Glutamatergic neuron (in vitro differentiated cells): ENCODE results near the gene OLFM2. TPM values are rescaled to one million over a fixed set of nuclear protein-coding genes. Genes with fewer than 3 reads are reported as not detected.

Source experiments
- DNase-seq: peaks from one replicate; pipeline ENCODE4 v3.0.0; 2022
- H3K27ac Mint-ChIP-seq: one replicate; pipeline ENCODE4 v1.8.0; 2020; ENCODE audit warnings: mild to moderate bottlenecking, mixed read lengths, inconsistent platforms; ENCODE audit not compliant: unreplicated experiment
- H3K27me3 Mint-ChIP-seq: one replicate; pipeline ENCODE4 v1.8.0; 2020; ENCODE audit warnings: mild to moderate bottlenecking, moderate library complexity, mixed read lengths, inconsistent platforms; ENCODE audit not compliant: unreplicated experiment
- H3K36me3 Mint-ChIP-seq: one replicate; pipeline ENCODE4 v1.8.0; 2020; ENCODE audit warnings: mild to moderate bottlenecking, mixed read lengths, inconsistent platforms; ENCODE audit not compliant: unreplicated experiment
- H3K4me1 Mint-ChIP-seq: one replicate; pipeline ENCODE4 v1.8.0; 2020; ENCODE audit warnings: mild to moderate bottlenecking, low read depth, mixed read lengths, inconsistent platforms; ENCODE audit not compliant: unreplicated experiment
- H3K4me3 Mint-ChIP-seq: one replicate; pipeline ENCODE4 v1.8.0; 2020; ENCODE audit warnings: mild to moderate bottlenecking, mixed read lengths, inconsistent platforms; ENCODE audit not compliant: unreplicated experiment
- H3K9me3 Mint-ChIP-seq: one replicate; pipeline ENCODE4 v1.8.0; 2020; ENCODE audit warnings: mild to moderate bottlenecking, moderate library complexity, mixed read lengths, inconsistent platforms; ENCODE audit not compliant: unreplicated experiment
- total RNA-seq: library from RNA; stranded (reverse); fragmentation: NEBNext Ultra II Directional; extraction: Animal tissue kit (Norgen Biotek cat#: 25700); gene quantifications from one replicate; pipeline ENCODE4 v1.2.1, GENCODE V29; 2021; ENCODE audit not compliant: unreplicated experiment
- TF ChIP-seq, protein P1 (sequence below): fragments of 200-600 bp; sonication (generic); IDR thresholded peaks from one replicate; pipeline ENCODE4 v1.5.0; 2021; ENCODE audit not compliant: partially characterized antibody, unreplicated experiment

OLFM2 gene
- total RNA-seq, 1 donor from 2014 or later = 19.5 TPM

DNA sequence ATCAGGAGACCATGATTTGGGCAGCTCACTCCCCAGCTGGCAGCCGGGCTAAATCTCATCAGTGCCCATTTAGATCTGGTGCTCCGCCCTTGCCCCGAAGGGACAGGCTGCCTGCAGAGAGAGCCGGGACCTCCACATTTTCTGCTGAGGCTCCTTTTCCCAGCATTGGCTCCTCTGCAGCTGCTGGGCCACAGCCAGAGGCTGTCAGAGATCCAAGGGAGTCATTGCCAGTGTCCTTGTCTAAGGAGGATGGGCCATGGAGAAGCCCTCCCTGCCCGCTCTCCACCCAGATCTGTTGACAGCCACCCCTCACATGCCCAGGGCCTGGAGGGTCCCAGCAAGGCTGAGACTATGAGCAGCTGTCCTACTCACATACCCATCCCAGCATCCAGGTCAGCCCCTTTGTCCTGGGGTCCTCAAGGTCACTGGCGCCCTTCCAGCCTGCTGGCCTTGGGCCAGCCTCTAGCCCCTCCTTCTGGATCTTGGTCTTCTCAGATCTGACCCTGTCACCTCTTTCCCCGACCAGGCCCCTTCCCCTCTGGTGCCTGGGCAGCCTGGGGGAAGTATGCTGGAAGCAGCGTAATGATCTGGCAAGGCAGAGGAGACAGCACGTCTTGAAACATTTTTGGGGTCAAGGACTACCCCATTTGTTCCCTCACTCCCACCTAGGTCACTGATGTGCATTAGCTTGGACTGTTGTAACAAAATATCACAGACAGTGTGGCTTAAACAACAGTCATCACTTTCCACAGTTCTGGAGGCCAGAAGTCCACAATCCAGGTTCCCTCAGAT is 93.3 kb downstream of the OLFM2 start:
- Mint-ChIP-seq H3K27ac (no peak overlapping the region), H3K27me3 (peaks cover 6% of the 10 kb centered on the region), H3K4me3 (no peak overlapping the region), H3K36me3 (no peaks in the 10 kb centered on the region), H3K9me3 (peaks cover 2% of the 10 kb centered on the region), H3K4me1 (peaks cover 7% of the 10 kb centered on the region)
- DNase-seq = no peak
- TF ChIP-seq, protein P1, sequence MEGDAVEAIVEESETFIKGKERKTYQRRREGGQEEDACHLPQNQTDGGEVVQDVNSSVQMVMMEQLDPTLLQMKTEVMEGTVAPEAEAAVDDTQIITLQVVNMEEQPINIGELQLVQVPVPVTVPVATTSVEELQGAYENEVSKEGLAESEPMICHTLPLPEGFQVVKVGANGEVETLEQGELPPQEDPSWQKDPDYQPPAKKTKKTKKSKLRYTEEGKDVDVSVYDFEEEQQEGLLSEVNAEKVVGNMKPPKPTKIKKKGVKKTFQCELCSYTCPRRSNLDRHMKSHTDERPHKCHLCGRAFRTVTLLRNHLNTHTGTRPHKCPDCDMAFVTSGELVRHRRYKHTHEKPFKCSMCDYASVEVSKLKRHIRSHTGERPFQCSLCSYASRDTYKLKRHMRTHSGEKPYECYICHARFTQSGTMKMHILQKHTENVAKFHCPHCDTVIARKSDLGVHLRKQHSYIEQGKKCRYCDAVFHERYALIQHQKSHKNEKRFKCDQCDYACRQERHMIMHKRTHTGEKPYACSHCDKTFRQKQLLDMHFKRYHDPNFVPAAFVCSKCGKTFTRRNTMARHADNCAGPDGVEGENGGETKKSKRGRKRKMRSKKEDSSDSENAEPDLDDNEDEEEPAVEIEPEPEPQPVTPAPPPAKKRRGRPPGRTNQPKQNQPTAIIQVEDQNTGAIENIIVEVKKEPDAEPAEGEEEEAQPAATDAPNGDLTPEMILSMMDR = no peak

DNA sequence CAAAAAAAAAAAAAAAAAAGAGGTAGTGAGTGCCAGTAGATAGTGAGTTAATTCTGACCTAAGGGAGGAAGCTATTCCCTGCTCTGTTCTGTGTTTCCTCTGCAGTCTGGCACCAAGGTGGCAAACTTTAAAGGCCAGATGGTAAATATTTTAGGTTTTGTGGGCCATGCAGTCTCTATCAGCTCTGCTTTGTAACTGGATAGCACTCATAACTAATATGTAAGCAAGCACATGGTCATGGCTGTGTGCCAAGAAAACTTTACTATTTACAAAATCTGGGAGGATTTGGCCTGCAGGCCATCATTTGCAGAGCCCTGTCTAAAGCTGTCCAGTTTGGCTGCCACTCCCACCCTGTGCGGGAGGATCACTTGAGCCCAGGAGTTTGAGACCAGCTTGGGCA is 96.9 kb downstream of the OLFM2 start:
- DNase-seq = no peak
- Mint-ChIP-seq H3K9me3 (peaks cover 6% of the 10 kb centered on the region), H3K27me3 (peaks cover 4% of the 10 kb centered on the region), H3K27ac (no peak overlapping the region), H3K36me3 (no peaks in the 10 kb centered on the region), H3K4me3 (no peak overlapping the region), H3K4me1 (peaks cover 3% of the 10 kb centered on the region)
- TF ChIP-seq, protein P1 = no peak

GRCh38 chr19:9838324-9838723 is 98.0 kb downstream of the OLFM2 start:
- Mint-ChIP-seq H3K27ac (no peak overlapping the region), H3K4me1 (peaks cover 6% of the 10 kb centered on the region), H3K36me3 (no peaks in the 10 kb centered on the region), H3K4me3 (no peak overlapping the region), H3K27me3 (peaks cover 5% of the 10 kb centered on the region), H3K9me3 (peaks cover 7% of the 10 kb centered on the region)
- TF ChIP-seq, protein P1 = no peak
- no peak for DNase-seq

DNA sequence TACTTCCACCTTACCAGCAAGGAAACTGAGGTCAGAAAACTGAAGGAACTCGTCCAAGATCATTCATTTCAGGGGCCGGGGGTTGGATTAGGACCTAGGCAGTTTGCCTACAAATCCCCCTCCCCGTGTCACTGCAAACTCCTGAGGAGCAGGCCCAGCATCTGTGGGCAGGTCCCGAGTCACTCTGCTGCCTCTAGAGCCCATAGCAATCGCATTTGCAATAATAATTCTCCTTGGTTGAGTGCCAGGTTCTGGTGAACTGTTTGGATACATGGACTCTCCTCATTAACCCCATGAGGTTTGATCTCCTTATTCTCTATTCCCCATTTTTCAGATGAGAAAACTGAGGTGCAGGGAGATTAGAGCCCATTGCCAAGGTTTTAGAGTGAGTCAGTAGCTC is 100.3 kb downstream of the OLFM2 start:
- no peak for DNase-seq
- H3K27me3 Mint-ChIP-seq = peaks cover 5% of the 10 kb centered on the region
- peaks cover 6% of the 10 kb centered on the region for H3K4me1 Mint-ChIP-seq
- H3K4me3 Mint-ChIP-seq = peak overlapping the region; percentile 87
- TF ChIP-seq, protein P1 = no peak
- no peaks in the 10 kb centered on the region for H3K36me3 Mint-ChIP-seq
- H3K27ac Mint-ChIP-seq = peak overlapping the region; percentile 78
- H3K9me3 Mint-ChIP-seq = peaks cover 7% of the 10 kb centered on the region

DNA sequence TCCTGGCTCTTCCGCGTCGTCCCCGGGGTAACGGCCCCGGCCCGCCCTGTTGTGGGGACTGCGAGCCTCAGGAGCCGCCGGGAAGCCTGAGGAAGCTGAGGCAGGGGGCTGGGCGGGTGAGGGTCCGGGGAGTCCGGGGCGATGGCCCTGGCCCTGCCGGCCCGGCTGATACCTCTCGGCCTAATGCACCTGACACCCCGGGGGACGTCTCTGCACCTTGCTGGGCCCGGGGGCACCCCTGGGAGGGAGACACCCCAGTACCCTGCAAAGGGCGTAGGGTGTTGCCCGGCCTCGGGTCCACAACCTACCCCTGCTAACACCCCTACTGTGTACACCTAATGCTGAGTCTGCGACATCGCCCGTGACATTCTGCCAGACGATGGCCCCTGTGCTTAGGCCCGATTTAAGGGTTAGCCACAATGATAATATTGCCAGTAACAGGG is 100.8 kb downstream of the OLFM2 start:
- Mint-ChIP-seq H3K4me1 (peaks cover 6% of the 10 kb centered on the region), H3K9me3 (peaks cover 7% of the 10 kb centered on the region), H3K27me3 (peaks cover 5% of the 10 kb centered on the region), H3K27ac (peak overlapping the region; percentile 78), H3K4me3 (peak overlapping the region; percentile 87), H3K36me3 (no peaks in the 10 kb centered on the region)
- TF ChIP-seq, protein P1 = no peak
- DNase-seq = no peak
